ACHN (cell line): ENCODE measurements around the gene RGSL1.

Experiments used
- DNase-seq: peaks from one replicate; pipeline ENCODE4 v3.0.0-alpha.2; 2015
- in situ Hi-C: cut with HindIII; loops from 2 replicates; pipeline ENCODE4 v1.10.0; 2017; ENCODE audit warnings: low sequenced_read_pairs, low pct_ligation_motif_present, low pct_unique_long_range_greater_than_20kb

RGSL1 gene

DNA sequence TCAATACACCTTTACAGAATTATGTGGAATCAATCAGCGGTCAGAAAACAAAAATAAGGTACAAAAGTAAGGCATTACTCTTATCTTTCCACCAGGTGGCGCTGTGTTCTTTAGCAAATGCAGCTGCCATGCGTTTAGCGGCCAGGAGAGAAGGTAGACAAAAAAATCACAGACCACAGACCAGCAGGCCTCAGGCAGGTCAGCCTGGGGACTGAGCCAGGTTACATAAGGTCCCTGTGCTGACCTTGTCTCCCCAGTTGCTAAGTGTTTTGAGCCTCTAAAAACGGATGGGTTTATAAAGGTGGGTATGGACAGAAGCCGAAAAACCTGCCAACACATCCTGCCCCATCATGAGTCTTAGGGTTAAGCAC, 151.5 kb downstream of the RGSL1 start:
- in situ Hi-C loops = no loop called here

DNA sequence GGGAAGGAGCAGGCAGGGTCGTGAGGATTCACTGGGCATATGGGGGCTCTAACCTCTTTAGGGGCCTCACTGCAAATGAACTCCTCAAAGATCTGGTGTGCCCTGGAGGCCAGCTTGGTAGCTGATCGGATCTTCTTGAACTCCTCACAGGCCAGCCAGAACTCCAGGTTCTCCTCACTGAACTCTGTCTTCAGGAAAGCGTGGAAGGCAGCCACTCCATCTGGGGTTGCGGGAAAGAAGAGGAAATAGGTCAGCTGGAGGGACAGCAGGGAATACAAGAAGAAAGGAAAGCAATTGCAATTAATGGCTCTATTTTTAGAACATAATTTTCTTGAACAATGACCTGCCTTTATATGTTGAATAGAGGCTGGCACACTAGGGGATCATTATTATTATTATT, 152.0 kb downstream of the RGSL1 start:
- DNase-seq = no peak
- in situ Hi-C loops = no loop called here

More for the DNA sequence above, 151.5 kb downstream of the RGSL1 start:
- DNase-seq = peak; percentile 73

DNA sequence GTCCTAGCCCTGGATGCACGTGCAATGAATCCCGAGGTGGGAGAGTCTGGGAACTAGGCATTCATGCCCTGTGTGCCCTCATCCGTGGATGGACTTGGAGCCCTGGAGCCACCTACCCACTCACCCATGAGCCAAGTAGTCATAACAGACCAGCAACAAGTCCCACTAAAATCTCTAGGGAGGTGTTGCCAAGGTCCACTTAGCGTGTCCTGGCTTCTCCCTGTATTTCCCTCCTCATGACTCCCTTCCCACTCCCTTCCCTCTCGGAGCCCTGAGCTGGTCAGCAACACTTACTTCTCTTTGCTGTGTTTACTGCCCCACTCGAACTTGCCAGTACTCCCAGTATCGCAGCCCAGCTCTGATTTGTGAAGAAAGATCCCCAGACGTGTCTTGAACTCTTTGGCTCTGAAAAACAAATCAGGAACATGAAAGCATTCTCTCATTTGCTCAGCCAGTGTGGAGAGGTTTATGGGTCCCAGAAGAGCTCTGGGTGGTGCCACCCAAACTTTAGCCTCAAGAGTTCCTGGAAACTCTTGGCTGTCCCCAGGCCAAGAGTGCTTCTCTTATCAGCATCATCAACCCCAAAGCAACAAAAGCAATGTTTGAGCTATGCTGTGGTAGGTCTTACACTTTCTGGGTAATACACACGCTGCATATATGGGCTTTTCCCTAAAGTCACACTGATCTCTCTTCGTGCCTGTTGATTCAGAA, 153.1 kb downstream of the RGSL1 start:
- DNase-seq = no peak
- in situ Hi-C loops = no loop called here

DNA sequence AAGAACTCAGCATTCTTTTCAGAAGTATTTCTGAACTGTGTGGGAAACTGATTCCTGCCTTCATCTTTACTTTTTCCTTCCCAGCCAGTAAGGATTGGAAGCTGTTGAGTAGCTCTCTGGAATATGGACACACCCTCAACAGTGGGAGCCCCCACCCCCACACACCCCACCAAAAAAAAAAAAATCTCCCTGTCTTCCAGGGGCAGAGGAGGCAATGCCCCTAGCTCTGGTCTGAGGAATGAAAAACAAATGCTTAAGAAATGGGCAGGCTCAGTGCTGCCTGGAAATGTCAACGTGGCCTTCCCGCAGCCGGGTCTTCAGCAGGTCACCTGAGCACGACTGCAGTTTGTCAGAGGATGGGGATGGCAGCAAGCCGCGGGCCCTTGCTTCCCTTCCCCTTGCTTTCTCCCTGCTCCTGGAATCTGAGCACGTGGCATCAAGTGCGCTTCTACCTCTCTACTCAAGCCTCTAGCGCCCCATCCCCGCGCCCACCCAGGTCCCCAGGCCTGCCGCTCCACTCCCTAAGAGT, 153.8 kb downstream of the RGSL1 start:
- in situ Hi-C loops = no loop called here

DNA sequence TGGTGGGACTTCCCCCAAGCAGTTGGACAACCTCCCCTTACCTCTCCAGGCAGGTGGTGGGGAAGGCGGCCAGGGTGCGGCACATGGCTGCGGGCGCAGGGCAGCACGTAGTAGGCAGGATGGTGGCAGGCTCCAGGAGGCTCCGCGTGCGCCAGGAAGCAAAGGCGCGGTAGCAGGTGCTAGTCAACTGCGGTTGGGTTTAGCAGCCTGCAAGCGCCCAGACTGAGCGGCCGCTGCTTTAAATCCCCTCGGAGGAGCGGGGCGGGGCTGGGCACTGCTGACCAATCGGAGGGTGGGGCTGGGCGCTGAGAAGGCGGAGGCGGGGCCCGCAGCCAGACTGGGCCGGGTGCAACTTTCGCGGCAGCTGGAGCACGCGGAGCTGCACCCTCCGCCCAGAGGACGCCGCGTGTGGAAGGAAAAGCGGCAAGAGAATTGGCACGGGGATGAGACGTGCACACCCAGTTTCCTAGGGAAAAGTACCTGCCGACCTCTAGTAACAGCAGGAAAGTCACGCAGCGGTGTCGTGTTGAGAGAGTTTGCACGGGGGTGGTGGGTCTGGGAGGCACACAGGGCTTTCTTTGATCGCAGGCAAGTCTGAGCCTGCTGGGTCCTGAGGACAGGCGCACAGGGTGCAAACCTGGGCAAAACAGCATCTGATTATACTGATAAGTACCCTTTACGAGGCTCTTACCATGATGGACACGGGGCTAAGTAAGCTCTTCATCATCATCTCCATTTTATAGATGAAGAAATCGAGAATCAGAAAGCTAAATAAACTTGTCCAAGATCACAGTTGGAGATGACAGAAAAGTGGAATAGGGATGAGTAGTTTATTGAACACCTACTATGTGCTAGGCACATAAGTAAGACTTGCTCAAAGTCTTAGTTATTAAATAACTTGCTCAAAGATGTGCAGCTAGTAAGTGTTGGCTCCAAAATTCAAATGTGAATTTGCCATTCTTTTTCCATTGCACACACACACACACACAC, 154.5 kb downstream of the RGSL1 start, which contains the start of gene RGS16:
RGS16 (minus strand) TSS at position 215 of the 990 bp plus-strand sequence; CDS start at position 85, 130 bp downstream.
- in situ Hi-C loops = no loop called here

More for the DNA sequence above, 153.8 kb downstream of the RGSL1 start:
- no peak for DNase-seq

DNA sequence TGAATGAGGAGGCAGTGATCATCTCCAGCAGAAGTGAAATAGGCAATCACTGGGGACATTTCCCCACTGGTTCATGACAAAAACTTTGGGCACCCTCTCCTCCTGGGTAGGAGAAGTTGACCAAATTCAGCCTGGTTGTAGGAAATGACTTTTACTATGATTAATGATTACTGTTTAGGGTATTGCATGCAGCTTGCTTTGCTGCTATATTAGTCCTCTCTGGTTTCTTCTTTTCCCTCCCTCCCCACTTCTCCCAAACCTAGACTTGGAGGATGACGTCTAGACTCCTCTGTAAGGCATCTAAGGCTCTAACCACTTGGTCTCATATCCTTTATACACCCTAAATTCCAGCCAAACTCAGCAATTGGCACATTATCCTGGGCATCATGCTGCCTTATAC, 157.6 kb downstream of the RGSL1 start:
- in situ Hi-C loops = no loop called here
- DNase-seq = no peak

More for the DNA sequence above, 154.5 kb downstream of the RGSL1 start, which contains the start of gene RGS16:
- DNase-seq = peak; percentile 79

DNA sequence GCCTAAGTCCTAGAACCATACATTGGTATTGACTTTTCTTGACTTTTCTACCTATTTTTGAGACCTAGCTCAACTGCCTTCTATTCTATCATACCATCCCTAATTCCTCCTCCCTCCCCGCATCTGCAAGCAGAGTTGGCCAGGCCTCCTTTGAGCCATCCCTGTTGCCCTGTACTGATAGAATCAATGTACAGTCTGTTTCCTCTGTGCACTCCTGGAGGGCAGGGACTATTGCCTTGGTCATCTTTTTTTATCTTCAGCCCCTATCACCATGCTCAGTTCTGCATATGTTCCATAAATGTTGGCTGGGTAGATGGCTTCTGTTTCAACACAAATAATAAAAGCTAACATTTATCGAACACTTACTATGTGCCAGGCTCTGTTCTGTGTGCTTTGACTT, 158.3 kb downstream of the RGSL1 start:
- no peak for DNase-seq
- in situ Hi-C loops = no loop called here

DNA sequence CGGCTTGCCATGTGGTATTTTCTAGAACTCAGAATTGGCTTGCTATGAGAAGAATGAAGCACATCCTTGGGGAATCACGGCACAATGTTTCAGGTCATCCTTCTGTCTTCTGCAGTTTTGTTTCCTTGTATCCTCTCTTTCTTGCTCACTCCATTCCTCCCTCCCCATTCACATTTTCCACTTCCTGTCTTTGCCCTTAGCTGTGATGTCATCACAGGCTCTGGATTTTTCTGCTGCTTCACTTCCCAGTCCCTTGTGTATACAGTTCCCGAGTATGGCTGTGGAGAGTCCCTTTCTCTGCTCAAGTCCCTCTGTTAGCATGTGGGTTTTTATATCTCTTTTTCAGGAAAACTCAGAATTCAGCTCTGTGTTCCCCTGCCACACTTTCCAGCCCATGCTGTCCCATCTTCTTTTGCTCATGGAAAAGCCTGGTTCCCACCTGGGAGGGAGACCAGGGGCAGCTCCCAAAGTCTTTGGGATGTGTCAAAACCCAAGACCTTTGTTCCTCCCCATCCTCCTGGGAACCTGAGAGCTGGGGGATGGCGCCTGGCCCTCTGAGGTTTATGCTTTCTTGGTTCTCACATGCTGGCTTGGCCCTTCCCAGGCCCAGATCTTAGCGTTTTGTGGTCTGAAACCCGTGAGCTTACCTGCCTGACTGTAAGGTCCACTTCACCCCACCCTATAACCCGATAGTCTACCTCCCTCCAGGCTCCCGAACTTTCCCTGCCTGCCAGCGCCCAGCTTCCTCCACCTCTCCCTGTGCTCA, 159.1 kb downstream of the RGSL1 start:
- DNase-seq = no peak
- in situ Hi-C loops = no loop called here
